ENCODE data around the gene DAZAP1.
A peak's percentile ranks its signal among the peaks of the same experiment; 100 is the strongest.
"Not testable (repeated sequence)": the region's sequence is repeated elsewhere in the genome, so short reads cannot be mapped to it uniquely, and the experiment has no call there.

DAZAP1 gene

GRCh38 chr19:1474765-1475351, 67.5 kb downstream of the DAZAP1 start:
- TF ChIP-seq, protein P1, sequence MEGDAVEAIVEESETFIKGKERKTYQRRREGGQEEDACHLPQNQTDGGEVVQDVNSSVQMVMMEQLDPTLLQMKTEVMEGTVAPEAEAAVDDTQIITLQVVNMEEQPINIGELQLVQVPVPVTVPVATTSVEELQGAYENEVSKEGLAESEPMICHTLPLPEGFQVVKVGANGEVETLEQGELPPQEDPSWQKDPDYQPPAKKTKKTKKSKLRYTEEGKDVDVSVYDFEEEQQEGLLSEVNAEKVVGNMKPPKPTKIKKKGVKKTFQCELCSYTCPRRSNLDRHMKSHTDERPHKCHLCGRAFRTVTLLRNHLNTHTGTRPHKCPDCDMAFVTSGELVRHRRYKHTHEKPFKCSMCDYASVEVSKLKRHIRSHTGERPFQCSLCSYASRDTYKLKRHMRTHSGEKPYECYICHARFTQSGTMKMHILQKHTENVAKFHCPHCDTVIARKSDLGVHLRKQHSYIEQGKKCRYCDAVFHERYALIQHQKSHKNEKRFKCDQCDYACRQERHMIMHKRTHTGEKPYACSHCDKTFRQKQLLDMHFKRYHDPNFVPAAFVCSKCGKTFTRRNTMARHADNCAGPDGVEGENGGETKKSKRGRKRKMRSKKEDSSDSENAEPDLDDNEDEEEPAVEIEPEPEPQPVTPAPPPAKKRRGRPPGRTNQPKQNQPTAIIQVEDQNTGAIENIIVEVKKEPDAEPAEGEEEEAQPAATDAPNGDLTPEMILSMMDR (IDR thresholded peaks at IDR 0.05; ENCODE audit: control insufficient read depth, insufficient read depth, low read depth, low read length, missing control alignments), result no peak
- H3K4me3 ChIP-seq (ENCODE audit: control insufficient read depth, low read depth, low read length), result no peak overlapping the region
- DNase-seq (ENCODE audit: low read depth), result no peak

- TF ChIP-seq, protein P1 (IDR thresholded peaks at IDR 0.05; ENCODE audit: control insufficient read depth, insufficient read depth, low read depth, low read length, missing control alignments), result no peak
- no peak for DNase-seq (ENCODE audit: low read depth)
- H3K4me3 ChIP-seq (ENCODE audit: control insufficient read depth, low read depth, low read length), result no peak overlapping the region
Observed at GRCh38 chr19:1475751-1476437, 68.5 kb downstream of the DAZAP1 start.

- DNase-seq (ENCODE audit: low read depth); H3K4me3 ChIP-seq (ENCODE audit: control insufficient read depth, low read depth, low read length): not testable (repeated sequence)
Observed at GRCh38 chr19:1477056-1477455, 69.7 kb downstream of the DAZAP1 start.

- H3K4me3 ChIP-seq (ENCODE audit: control insufficient read depth, low read depth, low read length), result peak within 1 kb of the TSS; percentile 90
- TF ChIP-seq, protein P1 (IDR thresholded peaks at IDR 0.05; ENCODE audit: control insufficient read depth, insufficient read depth, low read depth, low read length, missing control alignments), result no peak
- peak; percentile 39 for DNase-seq (ENCODE audit: low read depth)
Observed at GRCh38 chr19:1478934-1479707, 71.7 kb downstream of the DAZAP1 start, which contains the start of gene C19orf25. Gene C19orf25, minus strand, starts transcription at chr19:1479215. Its CDS starts 312 bp downstream, at chr19:1478903.

- no peak for DNase-seq (ENCODE audit: low read depth)
- H3K4me3 ChIP-seq (ENCODE audit: control insufficient read depth, low read depth, low read length), result no peak overlapping the region
- TF ChIP-seq, protein P1 (IDR thresholded peaks at IDR 0.05; ENCODE audit: control insufficient read depth, insufficient read depth, low read depth, low read length, missing control alignments), result no peak
Observed at GRCh38 chr19:1481224-1481892, 74.0 kb downstream of the DAZAP1 start.

- no peak for DNase-seq (ENCODE audit: low read depth)
- no peak overlapping the region for H3K4me3 ChIP-seq (ENCODE audit: control insufficient read depth, low read depth, low read length)
- TF ChIP-seq, protein P1 (IDR thresholded peaks at IDR 0.05; ENCODE audit: control insufficient read depth, insufficient read depth, low read depth, low read length, missing control alignments), result no peak
Observed at GRCh38 chr19:1481893-1482360, 74.5 kb downstream of the DAZAP1 start.
